Measurements from ENCODE around the gene GNA14.

DNA sequence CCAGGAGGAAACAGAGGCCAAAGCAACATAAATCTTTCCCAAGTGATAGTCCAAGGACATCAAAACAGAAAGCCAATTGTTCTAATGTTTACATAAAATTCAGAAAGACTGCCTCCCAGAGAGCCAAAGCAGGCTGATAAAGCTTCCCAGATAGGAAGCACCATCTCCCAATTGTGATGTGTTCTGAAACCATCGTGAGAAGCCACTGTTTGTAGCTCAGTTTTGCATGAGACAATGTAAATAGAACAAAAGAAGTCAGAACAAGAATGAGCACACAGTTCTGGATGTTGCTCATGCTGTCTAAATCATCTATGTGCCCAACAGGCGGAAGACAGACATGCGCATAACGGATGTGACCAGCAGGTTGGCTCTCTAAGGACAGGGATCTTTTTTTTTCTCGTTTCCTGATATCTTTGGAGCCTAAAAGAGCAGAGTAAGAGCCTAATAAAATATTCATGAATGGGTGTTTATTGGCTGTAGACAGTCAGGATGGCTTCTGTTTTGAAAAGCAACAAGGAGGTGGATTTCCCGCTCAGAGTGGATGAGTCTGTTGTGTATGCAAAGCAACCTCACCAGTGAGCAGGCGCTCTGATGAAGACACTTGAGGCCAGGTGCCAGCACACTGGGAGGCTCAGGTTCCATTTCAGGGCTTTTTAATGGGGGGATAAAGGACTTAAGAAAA, 113.6 kb downstream of the GNA14 start:
- TF ChIP-seq CTCF (IDR thresholded peaks at IDR 0.05) = no peak
- no peak for TF ChIP-seq POLR2A (IDR thresholded peaks at IDR 0.05)
